GM21381 (cell line): ENCODE data around the gene PRKN.

ENCODE experiments used
- ATAC-seq: cut with Tn5 transposase; IDR thresholded peaks from one replicate; pipeline ENCODE4 v1.9.1; 2021; ENCODE audit warnings: mild to moderate bottlenecking, moderate library complexity; ENCODE audit not compliant: unreplicated experiment

PRKN gene

GRCh38 chr6:162082520-162082919 is 645.0 kb downstream of the PRKN start:
- ATAC-seq, result no peak

DNA sequence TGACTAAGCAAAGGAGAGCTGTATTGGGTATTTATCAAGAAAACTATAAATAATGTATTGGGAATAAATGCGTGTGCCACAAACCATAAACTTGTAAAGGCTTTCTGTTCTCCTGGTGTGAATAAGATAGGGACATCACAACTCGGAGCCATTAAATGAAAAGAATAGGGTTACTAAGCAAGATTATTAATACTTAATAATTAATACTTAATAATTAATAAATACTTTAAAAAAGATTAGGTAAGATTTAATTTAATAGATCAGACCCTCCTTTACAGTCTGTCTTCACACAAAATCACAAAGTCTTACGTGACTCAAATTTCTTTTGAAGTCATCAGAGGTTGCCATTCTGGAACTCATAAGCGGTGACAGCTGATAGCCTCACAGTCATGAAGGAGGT is 648.9 kb downstream of the PRKN start:
- ATAC-seq, result no peak

- ATAC-seq, result no peak
Measured at GRCh38 chr6:162078126-162078525, 649.4 kb downstream of the PRKN start.

GRCh38 chr6:162076816-162077215 is 650.8 kb downstream of the PRKN start:
- ATAC-seq, result no peak

DNA sequence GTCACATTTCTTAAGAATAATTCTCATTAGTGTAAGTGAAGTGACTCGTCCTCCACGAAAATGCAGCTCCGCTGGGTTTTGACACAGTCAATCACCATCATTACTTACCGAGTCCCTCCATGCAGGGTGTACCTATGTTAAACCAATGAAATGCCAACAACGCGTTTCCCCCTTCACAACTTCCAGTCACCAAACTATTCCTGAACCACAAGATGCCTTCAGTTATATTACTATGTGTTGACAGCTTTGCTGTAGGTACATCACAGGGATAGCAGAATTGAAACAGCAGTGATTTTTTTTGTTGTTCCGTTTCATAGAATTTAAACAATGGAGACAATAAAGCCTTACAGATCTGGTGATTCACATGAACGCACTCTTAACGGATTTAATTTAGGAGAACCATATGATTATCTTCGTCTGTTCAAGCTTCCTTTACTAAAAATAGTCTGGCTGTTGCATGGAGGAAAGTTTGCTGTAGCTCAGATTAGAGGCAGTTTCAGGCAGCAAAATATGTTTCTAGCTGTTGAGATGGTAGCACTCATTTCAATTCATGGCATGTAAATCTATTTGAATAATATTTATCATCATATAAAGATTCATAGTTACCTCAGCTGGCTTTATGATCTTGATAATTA is 652.8 kb downstream of the PRKN start:
- no peak for ATAC-seq

- ATAC-seq, result no peak
Measured at GRCh38 chr6:162070639-162071038, 656.9 kb downstream of the PRKN start.

DNA sequence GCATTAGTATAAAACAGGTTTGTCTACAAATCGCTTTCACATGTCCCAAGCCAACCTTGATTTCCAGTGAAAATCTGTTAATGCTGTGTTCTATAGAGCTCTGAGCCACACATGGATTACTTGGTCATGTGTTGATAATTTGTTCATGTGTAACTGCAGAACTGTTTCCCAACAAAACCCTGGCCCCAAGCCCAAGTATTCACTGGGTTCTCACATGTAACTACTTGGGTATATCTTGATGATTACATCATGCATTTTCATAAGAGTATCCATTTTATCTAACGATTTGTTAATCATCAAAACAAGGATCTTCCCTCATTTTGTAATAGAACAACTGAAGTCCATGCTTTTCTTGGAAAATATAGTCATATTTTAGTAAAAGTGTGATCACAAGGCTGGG is 657.6 kb downstream of the PRKN start:
- no peak for ATAC-seq

- ATAC-seq, result no peak
Measured at GRCh38 chr6:162068340-162068739, 659.2 kb downstream of the PRKN start.

GRCh38 chr6:162063666-162064065 is 663.9 kb downstream of the PRKN start:
- no peak for ATAC-seq

DNA sequence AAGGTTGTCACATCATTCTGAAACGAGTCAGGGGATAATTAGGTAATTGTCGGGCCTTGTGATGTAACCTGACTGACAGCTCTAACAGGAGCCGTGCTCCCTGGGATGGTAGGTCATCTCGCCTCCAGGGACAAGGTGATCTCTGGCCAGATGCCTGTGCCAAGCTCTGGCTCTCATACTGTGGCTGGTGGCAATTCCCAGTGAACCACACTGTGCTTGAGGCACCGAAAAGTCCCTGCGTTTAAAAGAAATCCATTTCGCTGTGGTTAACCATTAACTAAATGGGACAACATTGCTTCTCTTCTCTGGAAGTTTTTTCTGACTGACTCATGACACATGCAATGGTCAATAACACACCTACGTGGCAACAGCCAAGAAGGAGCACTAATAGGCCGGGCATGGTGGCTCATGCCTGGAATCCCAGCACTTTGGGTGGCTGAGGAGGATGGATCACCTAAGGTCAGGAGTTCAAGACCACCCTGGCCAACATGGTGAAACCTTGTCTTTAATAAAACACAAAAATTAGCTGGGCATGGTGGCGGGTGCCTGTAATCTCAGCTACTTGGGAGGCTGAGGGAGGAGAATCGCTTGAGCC is 669.2 kb downstream of the PRKN start:
- no peak for ATAC-seq

DNA sequence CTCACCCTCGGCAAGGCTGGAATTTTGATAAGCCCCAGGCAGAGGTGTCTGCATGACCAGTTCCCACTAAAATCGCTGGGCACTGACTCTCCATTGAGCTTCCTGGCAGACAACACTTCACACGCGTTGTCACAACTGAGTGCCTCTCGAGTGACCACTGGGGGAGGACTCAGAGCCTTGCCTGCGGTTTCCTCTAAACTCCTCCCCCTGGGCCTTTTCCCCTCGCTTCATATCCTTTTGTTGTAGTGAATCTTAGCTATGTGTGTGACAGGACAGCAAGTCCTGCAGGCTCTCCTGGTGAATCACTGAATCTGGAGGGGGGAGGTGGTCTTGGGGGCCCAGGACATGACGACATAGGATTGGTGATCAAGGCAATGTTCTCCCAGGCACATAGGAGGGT is 670.8 kb downstream of the PRKN start:
- ATAC-seq, result no peak

- ATAC-seq, result no peak
Measured at GRCh38 chr6:162056061-162056460, 671.5 kb downstream of the PRKN start.

DNA sequence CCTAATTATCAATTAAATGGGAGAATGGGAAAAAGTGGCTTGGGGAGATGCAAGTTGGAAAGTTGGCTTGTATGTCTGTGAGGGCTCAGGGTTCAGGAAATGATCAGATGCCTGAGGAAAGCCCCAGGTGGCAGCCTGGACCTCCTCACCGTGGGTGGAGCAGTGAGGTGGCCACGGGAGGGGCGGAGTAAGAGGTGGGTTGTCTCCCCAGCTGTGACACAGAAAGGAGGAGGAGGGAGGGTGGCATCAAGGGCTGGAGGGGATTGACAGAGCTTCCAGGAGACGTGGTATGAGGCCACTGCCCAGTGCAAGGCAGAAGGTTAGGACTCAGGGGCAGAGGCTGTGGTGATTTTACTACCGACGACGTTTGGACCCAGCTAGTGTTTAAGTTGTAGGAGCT is 672.2 kb downstream of the PRKN start:
- ATAC-seq, result no peak

DNA sequence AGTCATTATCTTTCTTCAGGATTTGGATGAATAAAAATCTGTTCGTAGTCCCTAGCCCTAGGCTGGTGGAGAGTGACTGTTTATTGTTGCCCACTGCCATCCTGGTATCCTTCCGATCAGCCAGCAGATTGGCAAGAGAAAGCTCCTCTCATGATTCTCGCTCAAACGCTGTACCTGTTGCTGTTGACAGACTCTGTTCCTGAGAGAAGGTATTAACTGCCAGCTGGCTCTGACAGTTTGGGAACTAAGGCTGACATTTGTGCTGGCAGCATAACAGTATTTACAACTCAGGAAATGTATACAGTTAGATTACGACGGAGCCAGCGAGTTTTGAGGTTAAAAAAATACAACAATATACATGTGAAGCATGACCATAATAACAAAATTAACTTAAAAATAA is 674.5 kb downstream of the PRKN start:
- no peak for ATAC-seq

DNA sequence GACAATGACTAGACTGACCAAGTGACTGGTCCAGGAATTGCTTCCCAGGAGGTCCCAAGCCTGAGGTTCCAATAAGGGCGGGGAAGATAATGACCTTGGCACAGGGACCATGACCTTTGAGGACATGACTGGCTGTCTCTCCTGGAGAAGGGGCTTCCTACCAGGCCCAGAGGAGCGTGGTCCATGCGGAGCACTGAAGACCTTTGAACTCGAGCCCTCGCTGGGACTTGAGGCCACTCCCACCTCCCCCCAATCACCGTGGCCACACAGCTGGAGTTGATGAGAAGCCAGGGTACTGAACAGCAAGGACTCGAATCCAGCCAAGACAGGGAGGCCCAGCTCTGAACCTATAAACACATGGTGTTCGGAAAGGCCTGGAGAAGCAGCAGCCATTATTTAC is 677.0 kb downstream of the PRKN start:
- no peak for ATAC-seq

GRCh38 chr6:162046324-162046723 is 681.2 kb downstream of the PRKN start:
- ATAC-seq, result no peak

- ATAC-seq, result no peak
Measured at GRCh38 chr6:162032620-162033019, 694.9 kb downstream of the PRKN start.

GRCh38 chr6:162029873-162030576 is 697.5 kb downstream of the PRKN start:
- no peak for ATAC-seq

GRCh38 chr6:162026843-162027242 is 700.7 kb downstream of the PRKN start:
- no peak for ATAC-seq

DNA sequence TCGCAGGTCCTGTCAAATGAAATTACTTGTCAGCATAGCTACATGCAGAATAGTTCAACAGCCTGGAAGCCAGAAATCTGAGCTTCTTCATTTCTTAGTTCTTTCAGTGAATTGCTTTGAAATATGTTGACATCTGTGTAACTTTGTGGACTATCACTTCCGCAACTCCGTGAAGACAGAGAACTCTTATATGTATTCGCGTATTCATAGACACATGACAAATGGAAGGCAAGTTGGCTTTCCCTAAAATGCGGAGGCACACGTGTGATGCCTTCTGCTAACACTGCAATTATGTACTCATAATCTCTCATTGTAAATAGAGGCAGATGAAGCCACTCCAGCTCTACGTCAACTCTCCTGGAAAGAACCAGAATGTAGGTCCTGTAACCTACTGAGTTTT is 701.5 kb downstream of the PRKN start:
- no peak for ATAC-seq

- no peak for ATAC-seq
Measured at GRCh38 chr6:162019349-162019748, 708.2 kb downstream of the PRKN start.

DNA sequence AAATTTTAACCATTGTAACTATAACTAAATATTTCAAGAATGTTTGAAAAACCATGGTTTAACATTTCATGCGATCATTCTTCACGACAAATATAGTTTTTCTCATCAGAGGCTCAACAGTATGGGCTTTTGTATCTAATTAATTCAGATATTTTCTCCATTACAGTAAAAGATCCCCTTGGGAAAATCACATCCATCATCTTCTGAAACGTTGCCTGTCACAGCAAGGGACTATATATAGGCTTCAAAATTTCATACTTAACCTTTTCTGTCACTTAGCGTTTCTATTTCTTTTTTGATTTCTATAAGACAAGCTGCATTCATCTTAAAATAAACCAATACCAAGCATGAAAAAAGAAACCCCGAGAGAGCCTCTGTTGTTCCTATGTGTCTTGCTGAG is 710.0 kb downstream of the PRKN start:
- ATAC-seq, result no peak
